ENCODE measurements around the gene DCDC1.
"Not testable (repeated sequence)": the region's sequence is repeated elsewhere in the genome, so short reads cannot be mapped to it uniquely, and the experiment has no call there.

The DCDC1 gene

GRCh38 chr11:30984442-30984816, 385.1 kb downstream of the DCDC1 start:
- no peak for DNase-seq

GRCh38 chr11:30983776-30984441, 385.6 kb downstream of the DCDC1 start:
- DNase-seq = no peak

GRCh38 chr11:30983143-30983542, 386.4 kb downstream of the DCDC1 start:
- DNase-seq = no peak

GRCh38 chr11:30967579-30967978, 402.0 kb downstream of the DCDC1 start:
- no peak for DNase-seq

- no peak for DNase-seq
Measured at GRCh38 chr11:30960387-30960992, 409.0 kb downstream of the DCDC1 start.

GRCh38 chr11:30956751-30957150, 412.8 kb downstream of the DCDC1 start:
- DNase-seq = no peak

- no peak for DNase-seq
Measured at GRCh38 chr11:30949838-30950237, 419.7 kb downstream of the DCDC1 start.

GRCh38 chr11:30947715-30948114, 421.8 kb downstream of the DCDC1 start:
- DNase-seq = not testable (repeated sequence)

- DNase-seq = no peak
Measured at GRCh38 chr11:30938810-30939209, 430.7 kb downstream of the DCDC1 start.

- no peak for DNase-seq
Measured at GRCh38 chr11:30938171-30938570, 431.4 kb downstream of the DCDC1 start.

GRCh38 chr11:30936491-30936890, 433.0 kb downstream of the DCDC1 start:
- no peak for DNase-seq

- no peak for DNase-seq
Measured at GRCh38 chr11:30935861-30936260, 433.7 kb downstream of the DCDC1 start.

GRCh38 chr11:30926130-30926529, 443.4 kb downstream of the DCDC1 start:
- DNase-seq = no peak

GRCh38 chr11:30921811-30922210, 447.7 kb downstream of the DCDC1 start:
- no peak for DNase-seq

GRCh38 chr11:30919389-30920152, 450.0 kb downstream of the DCDC1 start:
- DNase-seq = no peak

- DNase-seq = no peak
Measured at GRCh38 chr11:30917859-30918478, 451.6 kb downstream of the DCDC1 start.

- no peak for DNase-seq
Measured at GRCh38 chr11:30917266-30917665, 452.3 kb downstream of the DCDC1 start.

- no peak for DNase-seq
Measured at GRCh38 chr11:30916764-30917163, 452.8 kb downstream of the DCDC1 start.

GRCh38 chr11:30914143-30914762, 455.3 kb downstream of the DCDC1 start:
- DNase-seq = peak; percentile 35 to 37

- DNase-seq = no peak
Measured at GRCh38 chr11:30911247-30911646, 458.3 kb downstream of the DCDC1 start.

- DNase-seq = no peak
Measured at GRCh38 chr11:30908857-30909256, 460.7 kb downstream of the DCDC1 start.

GRCh38 chr11:30908272-30908671, 461.3 kb downstream of the DCDC1 start:
- no peak for DNase-seq

- DNase-seq = no peak
Measured at GRCh38 chr11:30902929-30903328, 466.6 kb downstream of the DCDC1 start.

Data from activated T-cell treated with anti-CD3 and anti-CD28 coated beads, Interleukin-2, amount 50 U/mL, for 48 hours (primary cell).